C4-2B (cell line): Measurements from ENCODE around the gene SYT5.
"Not testable (repeated sequence)": the region's sequence is repeated elsewhere in the genome, so short reads cannot be mapped to it uniquely, and the experiment has no call there.

ENCODE experiments used
- CTCF ChIP-seq: fragments of 450-650 bp; conservative IDR thresholded peaks from 2 replicates; pipeline ENCODE4 v1.5.1; 2017; ENCODE audit warnings: mild to moderate bottlenecking
- ZFX ChIP-seq: fragments of 450-650 bp; IDR thresholded peaks from 2 replicates; pipeline ENCODE4 v1.6.1; 2017

GRCh38 chr19:55155784-55156183 is 24.3 kb downstream of the SYT5 start:
- not testable (repeated sequence) for TF ChIP-seq CTCF, ZFX
